NCI-H2029 treated with DMSO at 0.1 percent for 48 hours (cell line): Measurements from ENCODE around the gene TEC.
A peak's percentile ranks its signal among the peaks of the same experiment; 100 is the strongest.
"Not testable (repeated sequence)": the region's sequence is repeated elsewhere in the genome, so short reads cannot be mapped to it uniquely, and the experiment has no call there.

Experiments used
- DNase-seq: peaks from one replicate; lab custom pipeline; 2025; lab: John Stamatoyannopoulos, UW

TEC gene

GRCh38 chr4:48268956-48269860 lies at the start of gene TEC:
TEC (minus strand) TSS chr4:48269838; CDS start chr4:48228614, 41,224 bp downstream.
- no peak for DNase-seq

- peak; percentile 56 for DNase-seq
Observed at GRCh38 chr4:48315728-48316630, 46.3 kb upstream of the TEC start.

GRCh38 chr4:48314746-48315145 lies 45.1 kb upstream of the TEC start:
- not testable (repeated sequence) for DNase-seq

- no peak for DNase-seq
Observed at GRCh38 chr4:48311896-48312295, 42.3 kb upstream of the TEC start.

- DNase-seq, result no peak
Observed at GRCh38 chr4:48308901-48309300, 39.3 kb upstream of the TEC start.

- no peak for DNase-seq
Observed at GRCh38 chr4:48307528-48307927, 37.9 kb upstream of the TEC start.

GRCh38 chr4:48305508-48305907 lies 35.9 kb upstream of the TEC start:
- no peak for DNase-seq

GRCh38 chr4:48300004-48300403 lies 30.4 kb upstream of the TEC start:
- no peak for DNase-seq

- DNase-seq, result no peak
Observed at GRCh38 chr4:48299560-48299959, 29.9 kb upstream of the TEC start.

- DNase-seq, result no peak
Observed at GRCh38 chr4:48297256-48297846, 27.7 kb upstream of the TEC start.

- no peak for DNase-seq
Observed at GRCh38 chr4:48296365-48296764, 26.7 kb upstream of the TEC start.

GRCh38 chr4:48295116-48295515 lies 25.5 kb upstream of the TEC start:
- no peak for DNase-seq

GRCh38 chr4:48292218-48292790 lies 22.7 kb upstream of the TEC start:
- not testable (repeated sequence) for DNase-seq

- peak; percentile 28 for DNase-seq
Observed at GRCh38 chr4:48290146-48290772, 20.6 kb upstream of the TEC start.

GRCh38 chr4:48286060-48286459 lies 16.4 kb upstream of the TEC start:
- not testable (repeated sequence) for DNase-seq

- DNase-seq, result not testable (repeated sequence)
Observed at GRCh38 chr4:48285640-48286039, 16.0 kb upstream of the TEC start.

- DNase-seq, result no peak
Observed at GRCh38 chr4:48275686-48276085, 6.0 kb upstream of the TEC start.

- no peak for DNase-seq
Observed at GRCh38 chr4:48275247-48275646, 5.6 kb upstream of the TEC start.

GRCh38 chr4:48271626-48272025 lies 2.0 kb upstream of the TEC start:
- no peak for DNase-seq

- DNase-seq, result no peak
Observed at GRCh38 chr4:48270951-48271473, 1.4 kb upstream of the TEC start.

GRCh38 chr4:48270523-48270897 lies 872 bp upstream of the TEC start:
- no peak for DNase-seq
